Suprapubic skin (tissue), 4 donors: ENCODE measurements around the gene SAMD14. TPM values are rescaled to one million over a fixed set of nuclear protein-coding genes. Genes with fewer than 3 reads are reported as not detected.

Experiments
- DNase-seq, 2 donors: peaks; one replicate each; pipeline ENCODE4 v3.0.0-alpha.2; 2019; ENCODE audit warnings: low spot score in 2 of 2
- H3K27ac ChIP-seq: fragments of 200-600 bp; sonication (generic); one replicate; pipeline ENCODE4 v1.5.1; 2019
- H3K27me3 ChIP-seq: fragments of 200-600 bp; sonication (generic); one replicate; pipeline ENCODE4 v1.5.1; 2019
- H3K36me3 ChIP-seq: fragments of 200-600 bp; sonication (generic); one replicate; pipeline ENCODE4 v1.5.1; 2019
- H3K4me1 ChIP-seq: fragments of 200-600 bp; sonication (generic); one replicate; pipeline ENCODE4 v1.5.1; 2019
- H3K4me3 ChIP-seq: fragments of 200-600 bp; sonication (generic); one replicate; pipeline ENCODE4 v1.5.1; 2019; ENCODE audit warnings: mild to moderate bottlenecking
- H3K9me3 ChIP-seq: fragments of 200-600 bp; sonication (generic); one replicate; pipeline ENCODE4 v1.5.1; 2019
- CTCF ChIP-seq, 2 donors: fragments of 200-600 bp in 1 of 2; fragments of 450-650 bp in 1 of 2; sonication (generic) in 1 of 2; IDR thresholded peaks; one replicate each; pipeline ENCODE4 v1.5.1; 2016 to 2019; ENCODE audit warnings: antibody characterized with exemption in 2 of 2, mild to moderate bottlenecking in 1 of 2, moderate library complexity in 1 of 2
- EP300 ChIP-seq: sonication (generic); formaldehyde crosslinking; IDR thresholded peaks from one replicate; pipeline ENCODE4 v1.6.1; 2017; ENCODE audit warnings: antibody characterized with exemption
- POLR2A ChIP-seq, 2 donors: fragments of 450-650 bp; IDR thresholded peaks; one replicate each; pipeline ENCODE4 v1.6.1; 2017; ENCODE audit warnings: antibody characterized with exemption in 2 of 2, mild to moderate bottlenecking in 2 of 2, moderate library complexity in 2 of 2
- POLR2AphosphoS5 ChIP-seq, 3 donors: sonication (generic); formaldehyde crosslinking; IDR thresholded peaks; one replicate each; pipeline ENCODE4 v1.6.1; 2017; ENCODE audit warnings: antibody characterized with exemption in 3 of 3
- WGBS: methylation state at CpG from one replicate; pipeline ENCODE4 v1.1.5; 2018; 5-methylcytosine and 5-hydroxymethylcytosine counted together
- total RNA-seq, 4 donors: library from RNA; depleted of rRNA; stranded (reverse); fragments of >200 nt; gene quantifications; one replicate each; pipeline ENCODE4 v1.1.0, GENCODE V29; 2016

The SAMD14 gene
- total RNA-seq, 4 donors from 2014 or later = 0.68 TPM; not detected in 3

GRCh38 chr17:50133028-50133768 lies 3.2 kb upstream of the SAMD14 start:
- Histone ChIP-seq H3K36me3 (peaks cover 39% of the 10 kb centered on the region), H3K27ac (no peak overlapping the region), H3K4me3 (no peak overlapping the region), H3K4me1 (peaks cover 42% of the 10 kb centered on the region), H3K9me3 (no peaks in the 10 kb centered on the region), H3K27me3 (peaks cover 21% of the 10 kb centered on the region)
- DNase-seq = no peak
- TF ChIP-seq CTCF (IDR thresholded peaks at IDR 0.05) (no peak), POLR2A (IDR thresholded peaks at IDR 0.05) (no peak)
- 59% methylated on average over 7 of the region's 7 CpGs for WGBS

GRCh38 chr17:50132104-50132794 lies 2.3 kb upstream of the SAMD14 start:
- H3K36me3 ChIP-seq = peaks cover 29% of the 10 kb centered on the region
- no peak overlapping the region for H3K27ac ChIP-seq
- TF ChIP-seq POLR2A (IDR thresholded peaks at IDR 0.05) = no peak
- no peak for TF ChIP-seq POLR2AphosphoS5 (IDR thresholded peaks at IDR 0.05)
- no peak for TF ChIP-seq EP300
- peaks cover 25% of the 10 kb centered on the region for H3K27me3 ChIP-seq
- no peak overlapping the region for H3K4me3 ChIP-seq
- H3K9me3 ChIP-seq = no peaks in the 10 kb centered on the region
- 63% methylated on average over 2 of the region's 6 CpGs for WGBS
- H3K4me1 ChIP-seq = peaks cover 42% of the 10 kb centered on the region
- no peak for DNase-seq

- no peak for TF ChIP-seq POLR2AphosphoS5 (IDR thresholded peaks at IDR 0.05)
- no peak for TF ChIP-seq POLR2A (IDR thresholded peaks at IDR 0.05)
- TF ChIP-seq CTCF (IDR thresholded peaks at IDR 0.05) = no peak
- no peak for TF ChIP-seq EP300
- peak overlapping the region; percentile 55 for H3K4me3 ChIP-seq
- peaks cover 42% of the 10 kb centered on the region for H3K4me1 ChIP-seq
- H3K27ac ChIP-seq = no peak overlapping the region
- no peaks in the 10 kb centered on the region for H3K9me3 ChIP-seq
- H3K27me3 ChIP-seq = peaks cover 25% of the 10 kb centered on the region
- no peak for DNase-seq
- WGBS = 46% methylated on average over 19 of the region's 19 CpGs
- peaks cover 14% of the 10 kb centered on the region for H3K36me3 ChIP-seq
These were observed 772 bp upstream of the SAMD14 start for GRCh38 chr17:50130559-50131305.

- 3% methylated on average over 12 of the region's 31 CpGs for WGBS
- Histone ChIP-seq H3K4me3 (peak overlapping the region; percentile 55), H3K4me1 (peaks cover 42% of the 10 kb centered on the region), H3K36me3 (peaks cover under 1% of the 10 kb centered on the region), H3K27me3 (peaks cover 25% of the 10 kb centered on the region), H3K9me3 (no peaks in the 10 kb centered on the region), H3K27ac (no peak overlapping the region)
- TF ChIP-seq EP300 (no peak), POLR2AphosphoS5 (IDR thresholded peaks at IDR 0.05) (no peak), POLR2A (IDR thresholded peaks at IDR 0.05) (no peak), CTCF (IDR thresholded peaks at IDR 0.05) (no peak)
- DNase-seq = no peak
These were observed 620 bp downstream of the SAMD14 start for GRCh38 chr17:50129353-50129727.

- no peak for DNase-seq
- WGBS = 30% methylated on average over 27 of the region's 32 CpGs
- TF ChIP-seq POLR2A (IDR thresholded peaks at IDR 0.05) = no peak
- TF ChIP-seq EP300 = no peak
- no peak for TF ChIP-seq CTCF (IDR thresholded peaks at IDR 0.05)
- TF ChIP-seq POLR2AphosphoS5 (IDR thresholded peaks at IDR 0.05) = no peak
- Histone ChIP-seq H3K4me1 (peaks cover 35% of the 10 kb centered on the region), H3K9me3 (no peaks in the 10 kb centered on the region), H3K27me3 (peaks cover 25% of the 10 kb centered on the region), H3K27ac (no peak overlapping the region), H3K36me3 (no peaks in the 10 kb centered on the region), H3K4me3 (peak overlapping the region; percentile 55)
These were observed 1.3 kb downstream of the SAMD14 start for GRCh38 chr17:50128441-50129352.
